ENCODE data around the gene CNNM1.

DNA sequence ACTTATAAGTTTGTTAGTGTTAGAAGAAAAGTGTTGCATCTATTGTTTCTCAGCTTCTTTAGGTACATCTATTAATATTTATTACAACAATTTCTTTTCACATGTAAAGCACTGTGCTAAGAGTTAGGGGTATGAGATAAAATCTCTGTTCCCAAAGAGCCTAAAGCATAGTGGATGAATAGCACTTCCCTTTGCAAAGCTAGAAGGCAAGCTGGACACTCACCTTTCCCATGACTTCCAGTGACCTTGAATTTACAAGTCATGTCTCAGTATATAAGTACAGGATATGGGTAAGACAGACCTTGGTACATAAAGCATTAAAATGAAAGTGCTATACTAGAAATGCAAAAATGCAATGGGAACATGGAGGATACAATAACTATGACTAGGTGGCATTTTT, 8.7 kb downstream of the CNNM1 start:
- TF ChIP-seq, protein P1, sequence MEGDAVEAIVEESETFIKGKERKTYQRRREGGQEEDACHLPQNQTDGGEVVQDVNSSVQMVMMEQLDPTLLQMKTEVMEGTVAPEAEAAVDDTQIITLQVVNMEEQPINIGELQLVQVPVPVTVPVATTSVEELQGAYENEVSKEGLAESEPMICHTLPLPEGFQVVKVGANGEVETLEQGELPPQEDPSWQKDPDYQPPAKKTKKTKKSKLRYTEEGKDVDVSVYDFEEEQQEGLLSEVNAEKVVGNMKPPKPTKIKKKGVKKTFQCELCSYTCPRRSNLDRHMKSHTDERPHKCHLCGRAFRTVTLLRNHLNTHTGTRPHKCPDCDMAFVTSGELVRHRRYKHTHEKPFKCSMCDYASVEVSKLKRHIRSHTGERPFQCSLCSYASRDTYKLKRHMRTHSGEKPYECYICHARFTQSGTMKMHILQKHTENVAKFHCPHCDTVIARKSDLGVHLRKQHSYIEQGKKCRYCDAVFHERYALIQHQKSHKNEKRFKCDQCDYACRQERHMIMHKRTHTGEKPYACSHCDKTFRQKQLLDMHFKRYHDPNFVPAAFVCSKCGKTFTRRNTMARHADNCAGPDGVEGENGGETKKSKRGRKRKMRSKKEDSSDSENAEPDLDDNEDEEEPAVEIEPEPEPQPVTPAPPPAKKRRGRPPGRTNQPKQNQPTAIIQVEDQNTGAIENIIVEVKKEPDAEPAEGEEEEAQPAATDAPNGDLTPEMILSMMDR (IDR thresholded peaks at IDR 0.05), result no peak
- no peak for TF ChIP-seq POLR2A (IDR thresholded peaks at IDR 0.05)
